Keratinocyte (primary cell): ENCODE measurements around the gene KRTAP5-10.

Experiments
- CTCF ChIP-seq, 3 experiments: IDR thresholded peaks in 1 of 3; conservative IDR thresholded peaks in 1 of 3; optimal IDR thresholded peaks in 1 of 3; 2 replicates in 2 of 3; 3 replicates in 1 of 3; pipeline versions ENCODE3 to v1.5.1; 2011; ENCODE audit warnings: low read length in 3 of 3, mild to moderate bottlenecking in 3 of 3, moderate library complexity in 2 of 3, control low read depth in 1 of 3, inconsistent platforms in 1 of 3; ENCODE audit not compliant: insufficient read depth in 2 of 3; ENCODE audit errors: extremely low read depth in 1 of 3
- EZH2 ChIP-seq: IDR thresholded peaks from one replicate; pipeline ENCODE4 v1.6.1; 2012; ENCODE audit warnings: inconsistent platforms, mild to moderate bottlenecking, low read length, moderate library complexity

- TF ChIP-seq CTCF (optimal IDR thresholded peaks at IDR 0.05 in 1 of 3, IDR thresholded peaks at IDR 0.05 in 1 of 3, conservative IDR thresholded peaks at IDR 0.05 in 1 of 3; ENCODE audit: extremely low read depth in 1 of 3, insufficient read depth in 2 of 3, low read length in 3 of 3) (no peak), EZH2 (no peak)
Measured at GRCh38 chr11:71582309-71582895, 17.0 kb downstream of the KRTAP5-10 start, which contains the start of gene KRTAP5-11.
